Hepatocyte (in vitro differentiated cells): ENCODE data around the gene IL27RA. TPM values are rescaled to one million over a fixed set of nuclear protein-coding genes. Genes with fewer than 3 reads are reported as not detected.
A peak's percentile ranks its signal among the peaks of the same experiment; 100 is the strongest.

Experiments
- DNase-seq: peaks from one replicate; pipeline ENCODE4 v3.0.0-alpha.2; 2016; ENCODE audit warnings: low spot score
- H2AFZ ChIP-seq: fragments of 200-600 bp; sonication (generic); 2 replicates; pipeline ENCODE4 v1.6.0; 2016; ENCODE audit warnings: antibody characterized with exemption, mild to moderate bottlenecking
- H3K27ac ChIP-seq: fragments of 200-600 bp; sonication (generic); 2 replicates; pipeline ENCODE4 v1.5.1; 2016; ENCODE audit warnings: mild to moderate bottlenecking
- H3K27me3 ChIP-seq: fragments of 200-600 bp; sonication (generic); 2 replicates; pipeline ENCODE4 v1.6.1; 2016
- H3K36me3 ChIP-seq: fragments of 200-600 bp; sonication (generic); replicated peaks from 2 replicates; pipeline ENCODE4 v1.5.1; 2016; ENCODE audit warnings: low read depth; ENCODE audit not compliant: insufficient read depth
- H3K4me1 ChIP-seq: fragments of 200-600 bp; sonication (generic); 2 replicates; pipeline ENCODE4 v1.5.1; 2016; ENCODE audit warnings: mild to moderate bottlenecking, moderate library complexity; ENCODE audit not compliant: insufficient read depth
- H3K4me2 ChIP-seq: fragments of 200-600 bp; sonication (generic); 2 replicates; pipeline ENCODE4 v1.6.0; 2016
- H3K4me3 ChIP-seq: fragments of 200-600 bp; sonication (generic); 2 replicates; pipeline ENCODE4 v1.5.1; 2016; ENCODE audit warnings: mild to moderate bottlenecking
- H3K79me2 ChIP-seq: fragments of 200-600 bp; sonication (generic); 2 replicates; pipeline ENCODE4 v1.6.0; 2017; ENCODE audit warnings: mild to moderate bottlenecking
- H3K9me2 ChIP-seq: fragments of 200-600 bp; sonication (generic); replicated peaks from 2 replicates; pipeline ENCODE4 v1.6.0; 2017; ENCODE audit warnings: mild to moderate bottlenecking; ENCODE audit not compliant: insufficient read depth
- H3K9me3 ChIP-seq: fragments of 200-600 bp; sonication (generic); 2 replicates; pipeline ENCODE4 v1.5.1; 2016; ENCODE audit warnings: low read depth, mild to moderate bottlenecking
- H4K20me1 ChIP-seq: fragments of 200-600 bp; sonication (generic); 2 replicates; pipeline ENCODE4 v1.6.0; 2016; ENCODE audit warnings: mild to moderate bottlenecking; ENCODE audit not compliant: insufficient read depth, poor library complexity, severe bottlenecking
- CTCF ChIP-seq: fragments of 200-600 bp; sonication (generic); IDR thresholded peaks from 2 replicates; pipeline ENCODE4 v1.5.1; 2016; ENCODE audit warnings: antibody characterized with exemption, mild to moderate bottlenecking; ENCODE audit not compliant: poor library complexity
- EZH2 ChIP-seq: fragments of 200-600 bp; sonication (generic); IDR thresholded peaks from 2 replicates; pipeline ENCODE4 v1.6.1; 2016; ENCODE audit warnings: antibody characterized with exemption, mild to moderate bottlenecking, borderline replicate concordance
- EZH2phosphoT487 ChIP-seq: fragments of 200-600 bp; sonication (generic); IDR thresholded peaks from one replicate; pipeline ENCODE4 v1.6.1; 2018; ENCODE audit warnings: antibody characterized with exemption, mild to moderate bottlenecking, low read depth, moderate library complexity; ENCODE audit not compliant: unreplicated experiment, severe bottlenecking
- WGBS: methylation state at CpG from one replicate; pipeline ENCODE4 v1.1.6; 2016; ENCODE audit warnings: low lambda C conversion rate; ENCODE audit errors: missing lambda C conversion rate; 5-methylcytosine and 5-hydroxymethylcytosine counted together
- polyA plus RNA-seq: library from polyadenylated mRNA; unstranded; fragments of >200 nt; fragmentation: Nextera tagmentation; extraction: Ambion mirVana; gene quantifications from 2 replicates; pipeline ENCODE4 v1.2.1, GENCODE V29; 2016
- total RNA-seq: library from RNA; depleted of rRNA; stranded (reverse); fragments of >200 nt; gene quantifications from 2 replicates; pipeline ENCODE4 v1.2.3, GENCODE V29; 2014

Gene IL27RA
- total and polyA plus RNA-seq, 2 experiments from 2014 or later = 1.9 to 2.3 TPM

- H2AFZ ChIP-seq = no peak overlapping the region
- H3K36me3 ChIP-seq = no peaks in the 10 kb centered on the region
- peak; percentile 36 for DNase-seq
- H3K79me2 ChIP-seq = peaks cover 30% of the 10 kb centered on the region
- TF ChIP-seq EZH2phosphoT487 (no peak), EZH2 (no peak), CTCF (no peak)
- no peaks in the 10 kb centered on the region for H3K9me2 ChIP-seq
- no peak overlapping the region for H3K4me3 ChIP-seq
- no peaks in the 10 kb centered on the region for H3K9me3 ChIP-seq
- no peaks in the 10 kb centered on the region for H4K20me1 ChIP-seq
- no peaks in the 10 kb centered on the region for H3K27me3 ChIP-seq
- 70% methylated on average over 14 of the region's 14 CpGs for WGBS
- peak overlapping the region; percentile 97 for H3K27ac ChIP-seq
- no peaks in the 10 kb centered on the region for H3K4me1 ChIP-seq
- H3K4me2 ChIP-seq = peak overlapping the region; percentile 70
Observed at GRCh38 chr19:14004619-14005348, 26.8 kb upstream of the IL27RA start.

GRCh38 chr19:14005349-14006084 is 26.0 kb upstream of the IL27RA start:
- WGBS = 45% methylated on average over 8 of the region's 50 CpGs
- TF ChIP-seq EZH2phosphoT487 (no peak), EZH2 (no peak), CTCF (no peak)
- no peaks in the 10 kb centered on the region for H3K9me2 ChIP-seq
- peak overlapping the region; percentile 97 for H3K27ac ChIP-seq
- H2AFZ ChIP-seq = peak overlapping the region; percentile 23
- peak overlapping the region; percentile 70 for H3K4me2 ChIP-seq
- no peaks in the 10 kb centered on the region for H3K4me1 ChIP-seq
- no peaks in the 10 kb centered on the region for H3K27me3 ChIP-seq
- H3K4me3 ChIP-seq = peak overlapping the region; percentile 64
- no peaks in the 10 kb centered on the region for H3K36me3 ChIP-seq
- H3K9me3 ChIP-seq = no peaks in the 10 kb centered on the region
- H3K79me2 ChIP-seq = peaks cover 23% of the 10 kb centered on the region
- peak; percentile 95 for DNase-seq
- H4K20me1 ChIP-seq = no peaks in the 10 kb centered on the region

DNA sequence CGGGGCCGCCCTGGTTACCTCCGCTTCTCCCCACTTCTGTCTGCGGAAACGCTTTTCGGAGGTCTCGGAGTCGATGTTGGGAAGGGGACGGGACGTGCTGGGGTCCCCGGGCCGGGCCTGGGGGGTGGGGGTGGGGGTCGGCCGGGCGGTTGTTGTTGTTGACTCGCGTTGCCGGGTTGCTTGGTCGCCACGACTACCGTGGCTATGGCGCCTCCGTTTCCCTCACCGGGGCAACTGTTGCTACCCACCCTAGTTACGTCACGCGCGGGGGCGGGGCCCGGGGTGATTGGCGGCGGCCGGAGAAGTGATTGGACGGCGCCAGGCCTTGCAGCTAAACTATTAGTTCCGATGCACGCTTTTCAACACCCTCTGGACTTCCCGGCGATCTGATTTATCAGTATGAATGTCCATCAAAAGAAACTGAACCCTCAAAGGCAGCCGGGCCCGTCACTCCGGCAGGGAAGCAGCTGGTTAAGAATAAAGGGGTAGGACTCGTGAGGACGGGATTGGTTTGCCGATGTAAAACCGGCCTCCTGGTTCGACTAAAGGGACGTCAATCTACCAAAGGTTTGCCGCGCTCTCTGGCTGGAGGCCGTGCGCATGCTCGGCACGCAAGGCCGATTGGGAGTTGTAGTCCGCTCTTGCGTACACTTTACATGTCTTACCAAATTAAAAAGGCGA is 25.3 kb upstream of the IL27RA start, which contains the start of gene RFX1:
Gene RFX1, minus strand, starts transcription at position 236 of the 681 bp plus-strand sequence. CDS start 12,477 bp downstream, outside the sequence.
- TF ChIP-seq EZH2 = no peak
- TF ChIP-seq EZH2phosphoT487 = no peak
- TF ChIP-seq CTCF = no peak
- Histone ChIP-seq H3K27me3 (no peaks in the 10 kb centered on the region), H4K20me1 (no peaks in the 10 kb centered on the region), H3K9me3 (no peaks in the 10 kb centered on the region), H3K4me2 (peak within 1 kb of the TSS; percentile 85), H3K9me2 (no peaks in the 10 kb centered on the region), H3K4me3 (peak within 1 kb of the TSS; percentile 64), H3K36me3 (no peaks in the 10 kb centered on the region), H3K4me1 (no peaks in the 10 kb centered on the region), H3K79me2 (peaks cover 16% of the 10 kb centered on the region), H3K27ac (peak within 1 kb of the TSS; percentile 97), H2AFZ (peak within 1 kb of the TSS; percentile 94)
- WGBS = 2% methylated on average over 55 of the region's 58 CpGs
- DNase-seq = peak; percentile 99
